Measurements from ENCODE around the gene PTHLH.

Gene PTHLH

GRCh38 chr12:27936196-27936595, 36.3 kb downstream of the PTHLH start:
- Histone ChIP-seq H3K27ac (no peak overlapping the region), H3K4me2 (no peak overlapping the region), H3K9ac (no peak overlapping the region), H3K4me1 (peaks cover 0 to 10% (median 0%) of the 10 kb centered on the region in 10 experiments; a peak in 6 of 20 replicates), H3K4me3 (no peak overlapping the region), H3K27me3 (no peaks in the 10 kb centered on the region), H3K9me3 (replicated peaks in 1 of 11) (no peaks in the 10 kb centered on the region), H4K20me1 (no peaks in the 10 kb centered on the region), H3K36me3 (no peaks in the 10 kb centered on the region)
- TF ChIP-seq Cebpa-rat (IDR thresholded peaks at IDR 0.05), result no peak

- Histone ChIP-seq H3K4me1 (peaks cover 0 to 10% (median 0%) of the 10 kb centered on the region in 10 experiments; a peak in 6 of 20 replicates), H3K4me3 (no peak overlapping the region), H3K36me3 (no peaks in the 10 kb centered on the region), H4K20me1 (no peaks in the 10 kb centered on the region), H3K27ac (no peak overlapping the region), H3K9me3 (replicated peaks in 1 of 11) (no peaks in the 10 kb centered on the region), H3K27me3 (no peaks in the 10 kb centered on the region), H3K4me2 (no peak overlapping the region), H3K9ac (no peak overlapping the region)
- no peak for TF ChIP-seq Cebpa-rat (IDR thresholded peaks at IDR 0.05)
Observed at GRCh38 chr12:27934276-27934675, 38.3 kb downstream of the PTHLH start.

- Histone ChIP-seq H3K9ac (no peak overlapping the region), H4K20me1 (no peaks in the 10 kb centered on the region), H3K27ac (no peak overlapping the region), H3K27me3 (no peaks in the 10 kb centered on the region), H3K4me3 (no peak overlapping the region), H3K36me3 (no peaks in the 10 kb centered on the region), H3K9me3 (replicated peaks in 1 of 11) (no peaks in the 10 kb centered on the region), H3K4me1 (no peaks in the 10 kb centered on the region), H3K4me2 (no peak overlapping the region)
- no peak for TF ChIP-seq Cebpa-rat (IDR thresholded peaks at IDR 0.05)
Observed at GRCh38 chr12:27931390-27931789, 41.1 kb downstream of the PTHLH start.

- TF ChIP-seq Cebpa-rat (IDR thresholded peaks at IDR 0.05), result no peak
- H3K4me2 ChIP-seq, result no peak overlapping the region
- H3K4me3 ChIP-seq, result no peak overlapping the region
- H3K9ac ChIP-seq, result no peak overlapping the region
- H3K4me1 ChIP-seq, result peaks cover 0 to 3% (median 0%) of the 10 kb centered on the region in 10 experiments; a peak in 1 of 20 replicates
- H3K27me3 ChIP-seq, result no peaks in the 10 kb centered on the region
- H3K36me3 ChIP-seq, result no peaks in the 10 kb centered on the region
- H3K9me3 ChIP-seq (replicated peaks in 1 of 11), result no peaks in the 10 kb centered on the region
- no peaks in the 10 kb centered on the region for H4K20me1 ChIP-seq
- no peak overlapping the region for H3K27ac ChIP-seq
Observed at GRCh38 chr12:27927347-27927746, 45.2 kb downstream of the PTHLH start.

- TF ChIP-seq Cebpa-rat (IDR thresholded peaks at IDR 0.05), result no peak
- H3K4me1 ChIP-seq, result peaks cover 0 to 29% (median 19%) of the 10 kb centered on the region in 10 experiments; a peak in 16 of 20 replicates
- H3K9me3 ChIP-seq (replicated peaks in 1 of 11), result no peaks in the 10 kb centered on the region
- H3K4me3 ChIP-seq, result no peak overlapping the region
- no peaks in the 10 kb centered on the region for H3K27me3 ChIP-seq
- no peak overlapping the region for H3K4me2 ChIP-seq
- H4K20me1 ChIP-seq, result no peaks in the 10 kb centered on the region
- H3K9ac ChIP-seq, result no peak overlapping the region
- H3K36me3 ChIP-seq, result no peaks in the 10 kb centered on the region
- H3K27ac ChIP-seq, result no peak overlapping the region
Observed at GRCh38 chr12:27924350-27925135, 48.0 kb downstream of the PTHLH start.

- no peak for TF ChIP-seq Cebpa-rat (IDR thresholded peaks at IDR 0.05)
- Histone ChIP-seq H3K27ac (no peak overlapping the region), H3K9me3 (replicated peaks in 1 of 11) (no peaks in the 10 kb centered on the region), H3K9ac (no peak overlapping the region), H3K4me3 (no peak overlapping the region), H3K27me3 (no peaks in the 10 kb centered on the region), H3K4me2 (peak overlapping the region in 3 of 11 experiments; percentile 17 to 26 (median 26); a peak in 1 of 22 replicates), H4K20me1 (no peaks in the 10 kb centered on the region), H3K36me3 (no peaks in the 10 kb centered on the region), H3K4me1 (peaks cover 0 to 37% (median 24%) of the 10 kb centered on the region in 10 experiments; a peak in 16 of 20 replicates)
Observed at GRCh38 chr12:27922531-27923139, 49.9 kb downstream of the PTHLH start.

GRCh38 chr12:27919671-27920235, 52.8 kb downstream of the PTHLH start:
- Histone ChIP-seq H3K4me2 (peak overlapping the region in 9 of 11 experiments; percentile 21 to 72 (median 61); a peak in 16 of 22 replicates), H4K20me1 (no peaks in the 10 kb centered on the region), H3K4me1 (peaks cover 0 to 39% (median 24%) of the 10 kb centered on the region in 10 experiments; a peak in 16 of 20 replicates), H3K27ac (0 out of 22 replicates have a peak overlapping the region, but pooled peaks of 1 of the 11 experiments have one; percentile 5), H3K9ac (0 out of 22 replicates have a peak overlapping the region, but pooled peaks of 1 of the 11 experiments have one; percentile 15), H3K9me3 (replicated peaks in 1 of 11) (peaks cover 0 to 14% (median 3%) of the 10 kb centered on the region in 11 experiments; a peak in 7 of 22 replicates), H3K36me3 (no peaks in the 10 kb centered on the region), H3K4me3 (no peak overlapping the region), H3K27me3 (no peaks in the 10 kb centered on the region)
- TF ChIP-seq Cebpa-rat (IDR thresholded peaks at IDR 0.05), result no peak

- Histone ChIP-seq H3K4me2 (no peak overlapping the region), H3K9ac (no peak overlapping the region), H4K20me1 (no peaks in the 10 kb centered on the region), H3K4me1 (peaks cover 0 to 39% (median 22%) of the 10 kb centered on the region in 10 experiments; a peak in 16 of 20 replicates), H3K9me3 (replicated peaks in 1 of 11) (peaks cover 0 to 23% (median 8%) of the 10 kb centered on the region in 11 experiments; a peak in 15 of 22 replicates), H3K4me3 (no peak overlapping the region), H3K36me3 (no peaks in the 10 kb centered on the region), H3K27ac (no peak overlapping the region), H3K27me3 (no peaks in the 10 kb centered on the region)
- TF ChIP-seq Cebpa-rat (IDR thresholded peaks at IDR 0.05), result no peak
Observed at GRCh38 chr12:27915536-27915935, 57.0 kb downstream of the PTHLH start.

GRCh38 chr12:27915021-27915420, 57.5 kb downstream of the PTHLH start:
- Histone ChIP-seq H3K9me3 (replicated peaks in 1 of 11) (peaks cover 0 to 25% (median 8%) of the 10 kb centered on the region in 11 experiments; a peak in 15 of 22 replicates), H3K4me3 (no peak overlapping the region), H3K9ac (no peak overlapping the region), H3K4me2 (no peak overlapping the region), H3K4me1 (peaks cover 0 to 34% (median 17%) of the 10 kb centered on the region in 10 experiments; a peak in 16 of 20 replicates), H3K27me3 (no peaks in the 10 kb centered on the region), H3K36me3 (no peaks in the 10 kb centered on the region), H4K20me1 (no peaks in the 10 kb centered on the region), H3K27ac (no peak overlapping the region)
- TF ChIP-seq Cebpa-rat (IDR thresholded peaks at IDR 0.05), result no peak
